ENCODE data around the gene BAG3.

GRCh38 chr10:119620241-119621077 is 30.7 kb upstream of the BAG3 start:
- TF ChIP-seq POLR2A (IDR thresholded peaks at IDR 0.05; ENCODE audit: extremely low read depth, insufficient read length), result no peak
- no peak for TF ChIP-seq CTCF (IDR thresholded peaks at IDR 0.05; ENCODE audit: low read depth, low read length)

Data from NB4 (cell line).